ENCODE measurements around the gene FLNB. TPM values are rescaled to one million over a fixed set of nuclear protein-coding genes. Genes with fewer than 3 reads are reported as not detected.

Gene FLNB
- total and polyA plus RNA-seq, 2 of the 13 experiments (the other 11 are each of a cell fraction or from before 2014, with no cell fraction given): 106 to 130 TPM

DNA sequence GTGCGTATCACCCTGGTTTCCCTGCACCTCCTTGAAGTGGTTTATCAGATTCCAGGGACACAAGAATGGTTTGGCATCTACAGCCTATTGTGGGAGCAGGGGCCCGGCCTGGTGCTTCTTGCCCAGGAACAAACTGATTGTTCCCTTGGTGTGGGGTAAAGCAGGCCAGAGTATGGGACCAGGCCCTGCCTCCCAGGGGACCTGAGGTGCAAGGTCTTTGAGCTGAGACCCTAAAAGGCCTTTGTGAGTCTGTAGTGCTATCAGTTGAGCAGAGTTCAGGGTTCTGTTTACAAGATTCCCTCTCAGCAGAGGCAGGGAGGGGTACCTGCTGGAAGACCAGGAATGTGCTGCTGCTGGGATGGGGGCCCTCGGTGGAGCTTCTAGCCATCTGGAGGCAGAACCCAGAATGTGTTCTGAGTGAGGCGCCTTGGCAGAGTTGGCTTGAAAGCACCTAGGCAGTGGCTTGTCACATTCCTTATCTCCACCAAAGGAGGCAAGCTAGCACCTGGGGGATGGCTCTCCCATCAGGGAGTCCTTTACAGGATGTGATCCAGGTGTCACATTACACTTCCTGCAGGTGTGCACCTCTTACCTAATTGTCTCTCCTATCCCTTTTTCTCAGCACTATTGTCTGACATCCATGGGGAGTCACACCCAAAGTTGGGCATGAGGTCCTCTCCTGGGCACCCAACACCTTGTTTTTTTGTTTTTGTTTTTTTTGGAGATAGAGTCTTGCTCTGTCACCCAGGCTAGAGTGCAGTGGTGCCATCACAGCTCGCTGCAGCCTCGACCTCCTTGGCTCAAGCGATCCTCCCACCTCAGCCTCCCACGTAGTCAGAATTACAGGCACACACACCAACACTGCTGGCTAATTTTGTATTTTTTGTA, 13.1 kb downstream of the FLNB start (continued):
- TF ChIP-seq TARDBP (CRISPR knock-in tag; IDR thresholded peaks at IDR 0.05) (peak; percentile 83), ZBTB3 (CRISPR knock-in tag; IDR thresholded peaks at IDR 0.05; ENCODE audit: borderline replicate concordance, low read depth) (no peak), PITX1 (CRISPR knock-in tag; IDR thresholded peaks at IDR 0.05) (peak; percentile 94), GATA4 (IDR thresholded peaks at IDR 0.05; ENCODE audit: borderline replicate concordance, low read depth) (peak; percentile 35; the same call in 1 of the 2 replicates), FOXO1 (CRISPR knock-in tag; IDR thresholded peaks at IDR 0.05) (peak; percentile 91), ZC3H13 (CRISPR knock-in tag; IDR thresholded peaks at IDR 0.05) (no peak), ZNF317 (CRISPR knock-in tag; IDR thresholded peaks at IDR 0.05) (0 out of 2 replicates have a peak, but pooled peaks have one; percentile 8), SOX6 (IDR thresholded peaks at IDR 0.05) (no peak), SOX6 (CRISPR knock-in tag; IDR thresholded peaks at IDR 0.05) (peak; percentile 93), TAF1 (CRISPR knock-in tag; IDR thresholded peaks at IDR 0.05) (no peak), NAIF1 (CRISPR knock-in tag; IDR thresholded peaks at IDR 0.05; ENCODE audit: borderline replicate concordance) (no peak)

- POLR2A ChIA-PET: interaction anchor here (0.9 to 1.3 kb wide), 3 partner anchors 11 to 79 kb away, joined by 3 to 4 read pairs (median 3); no protein-coding TSS in a partner anchor
- CTCF ChIA-PET (ENCODE audit: low intra/inter-chr PET ratio, low total read pairs): no interaction called here
- Histone ChIP-seq H3K4me1 (ENCODE audit: insufficient read depth, low read length) (peaks cover 100% of the 10 kb centered on the region), H3K36me3 (replicated peaks in 1 of 2; ENCODE audit: control insufficient read depth in 1 of 2, insufficient read depth in 2 of 2, low read length in 2 of 2) (peaks cover 0 to 5% of the 10 kb centered on the region in 2 experiments; a peak in 2 of 5 replicates), H3K27me3 (ENCODE audit: control insufficient read depth in 1 of 2, insufficient read depth in 2 of 2, low read length in 2 of 2) (no peaks in the 10 kb centered on the region), H4K20me1 (ENCODE audit: insufficient read depth, low read length) (peaks cover 77% of the 10 kb centered on the region), H3K4me3 (replicated peaks in 1 of 3; ENCODE audit: insufficient read depth in 1 of 3, low read depth in 2 of 3, low read length in 3 of 3) (no peak overlapping the region), H3K9ac (ENCODE audit: insufficient read depth, low read depth, low read length) (no peak overlapping the region), H3K79me2 (ENCODE audit: insufficient read depth, low read length) (peaks cover 99% of the 10 kb centered on the region), H2AFZ (ENCODE audit: low read length) (no peak overlapping the region), H3K27ac (ENCODE audit: extremely low read length, insufficient read depth, low read length) (peak overlapping the region; percentile 69), H3K9me3 (ENCODE audit: low read length) (no peaks in the 10 kb centered on the region), H3K4me2 (ENCODE audit: low read depth, low read length) (peak overlapping the region; percentile 72; the same call in 1 of the 2 replicates)
- DNase-seq (ENCODE audit: low spot score): peak; percentile 39
- no peak for FAIRE-seq
- intact Hi-C loops (cut with micrococcal nuclease; ENCODE audit: unreplicated experiment): loop anchor here (2.0 to 5.0 kb wide), 3 partner anchors 35 to 80 kb away; no protein-coding TSS in a partner anchor
- peak; percentile 28; the same call in 2 of the 3 replicates for ATAC-seq
- in situ Hi-C loops (cut with HindIII; ENCODE audit: extremely low pct_ligation_motif_present, low pct_unique_long_range_greater_than_20kb): no loop called here
- WGBS (ENCODE audit: low lambda C conversion rate): 44% methylated on average over 5 of the region's 5 CpGs
- BruUV-seq (replicated peaks): no TSS peak
- no peak for TF ChIP-seq DPF2 (CRISPR knock-in tag; IDR thresholded peaks at IDR 0.05; ENCODE audit: borderline replicate concordance, low read depth)
- peak; percentile 58; the same call in 1 of the 2 replicates for TF ChIP-seq FOXA3 (CRISPR knock-in tag; IDR thresholded peaks at IDR 0.05)
- no peak for TF ChIP-seq ZFX (CRISPR knock-in tag; IDR thresholded peaks at IDR 0.05; ENCODE audit: low read depth)
- TF ChIP-seq ZNF562 (CRISPR knock-in tag; IDR thresholded peaks at IDR 0.05; ENCODE audit: borderline replicate concordance): no peak
- TF ChIP-seq, protein P1, sequence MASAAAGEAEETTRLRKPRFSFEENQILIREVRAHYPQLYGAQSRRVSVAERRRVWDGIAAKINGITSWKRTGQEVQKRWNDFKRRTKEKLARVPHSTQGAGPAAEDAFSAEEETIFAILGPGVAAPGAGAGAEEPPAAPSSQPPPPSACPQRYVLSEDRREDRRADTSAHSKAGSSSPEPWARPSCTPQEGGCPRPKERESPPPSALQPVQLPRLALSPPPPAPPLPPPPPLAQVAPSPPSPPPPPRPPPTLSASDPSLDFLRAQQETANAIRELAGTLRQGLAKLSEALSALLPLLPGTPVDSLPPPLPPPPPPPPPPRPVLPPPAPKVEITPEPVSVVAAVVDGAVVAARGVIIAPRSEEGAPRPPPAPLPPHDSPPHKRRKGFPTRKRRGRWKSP (CRISPR knock-in tag; IDR thresholded peaks at IDR 0.05): 0 out of 2 replicates have a peak, but pooled peaks have one; percentile 8
- no peak for TF ChIP-seq PLSCR1 (CRISPR knock-in tag; IDR thresholded peaks at IDR 0.05; ENCODE audit: borderline replicate concordance)
- no peak for TF ChIP-seq NCOA2 (CRISPR knock-in tag; IDR thresholded peaks at IDR 0.05)
- peak; percentile 32 for TF ChIP-seq TEAD3 (CRISPR knock-in tag; optimal IDR thresholded peaks at IDR 0.05; ENCODE audit: borderline replicate concordance)
Measured at GRCh38 chr3:58021962-58022361, 13.7 kb downstream of the FLNB start.
